ENCODE measurements around the gene R3HDM4. TPM values are rescaled to one million over a fixed set of nuclear protein-coding genes. Genes with fewer than 3 reads are reported as not detected.

R3HDM4 gene
- total RNA-seq, 1 donor from 2014 or later = 57.9 TPM

GRCh38 chr19:927780-928401 lies 14.9 kb upstream of the R3HDM4 start:
- Histone ChIP-seq H3K9me3 (ENCODE audit: insufficient read depth, low read depth, low read length) (no peaks in the 10 kb centered on the region), H3K36me3 (ENCODE audit: insufficient read depth, low read length) (no peaks in the 10 kb centered on the region), H3K27ac (ENCODE audit: low read depth, low read length) (no peak overlapping the region), H3K79me2 (ENCODE audit: insufficient read depth, low read length) (peaks cover 37% of the 10 kb centered on the region), H4K20me1 (ENCODE audit: insufficient read depth, low read length) (peaks cover 15% of the 10 kb centered on the region), H2AFZ (ENCODE audit: low read depth, low read length) (no peak overlapping the region), H3K9ac (ENCODE audit: low read length) (no peak overlapping the region), H3K27me3 (ENCODE audit: insufficient read depth, low read length) (no peaks in the 10 kb centered on the region), H3K4me2 (ENCODE audit: low read length) (peak overlapping the region; percentile 93), H3K4me3 (ENCODE audit: insufficient read depth, low read depth, low read length) (peak overlapping the region; percentile 39), H3K4me1 (ENCODE audit: insufficient read depth, low read length) (peaks cover 20% of the 10 kb centered on the region)
- DNase-seq (ENCODE audit: low read depth) (no peak), FAIRE-seq (no peak)
- Mint-ChIP-seq H3K4me1 (ENCODE audit: low read depth, unreplicated experiment) (peaks cover 4% of the 10 kb centered on the region), H3K27me3 (ENCODE audit: low read depth, unreplicated experiment) (no peaks in the 10 kb centered on the region), H3K4me3 (ENCODE audit: unreplicated experiment) (peak overlapping the region; percentile 79), H3K9me3 (ENCODE audit: unreplicated experiment) (no peaks in the 10 kb centered on the region), H3K27ac (ENCODE audit: unreplicated experiment) (peak overlapping the region; percentile 62), H3K36me3 (ENCODE audit: low read depth, unreplicated experiment) (peaks cover 6% of the 10 kb centered on the region)
- no peak for TF ChIP-seq EZH2 (IDR thresholded peaks at IDR 0.05; ENCODE audit: insufficient read depth, low read length)
- no peak for TF ChIP-seq CTCF (IDR thresholded peaks at IDR 0.05; ENCODE audit: insufficient read depth, low read depth, low read length)

DNA sequence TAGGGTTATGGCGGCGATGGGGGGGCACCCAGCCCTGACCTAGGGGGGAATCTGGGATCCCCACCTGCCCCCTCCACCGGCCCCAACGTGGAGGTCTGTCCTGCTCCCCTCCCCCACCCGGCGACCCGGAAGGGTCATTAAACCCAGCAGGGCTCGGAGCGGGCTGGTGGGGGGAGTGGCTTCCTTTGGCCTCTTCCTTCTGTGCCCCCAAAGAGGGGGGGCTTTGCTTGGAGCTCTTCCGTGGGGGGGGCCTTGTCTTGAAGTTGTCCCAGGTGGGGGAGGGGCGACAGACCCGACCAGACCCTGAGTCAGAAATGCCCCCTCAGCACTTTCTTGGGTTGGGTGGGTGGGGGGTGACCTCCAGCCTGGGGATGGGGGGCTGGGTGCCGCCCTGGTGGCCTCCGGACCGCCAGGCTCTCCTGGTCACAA lies 14.3 kb upstream of the R3HDM4 start:
- Histone ChIP-seq H3K9ac (ENCODE audit: low read length) (peak overlapping the region; percentile 88), H3K36me3 (ENCODE audit: insufficient read depth, low read length) (no peaks in the 10 kb centered on the region), H4K20me1 (ENCODE audit: insufficient read depth, low read length) (peaks cover 15% of the 10 kb centered on the region), H2AFZ (ENCODE audit: low read depth, low read length) (no peak overlapping the region), H3K27ac (ENCODE audit: low read depth, low read length) (no peak overlapping the region), H3K4me3 (ENCODE audit: insufficient read depth, low read depth, low read length) (peak overlapping the region; percentile 39), H3K4me1 (ENCODE audit: insufficient read depth, low read length) (peaks cover 15% of the 10 kb centered on the region), H3K9me3 (ENCODE audit: insufficient read depth, low read depth, low read length) (no peaks in the 10 kb centered on the region), H3K27me3 (ENCODE audit: insufficient read depth, low read length) (no peaks in the 10 kb centered on the region), H3K79me2 (ENCODE audit: insufficient read depth, low read length) (peaks cover 37% of the 10 kb centered on the region), H3K4me2 (ENCODE audit: low read length) (peak overlapping the region; percentile 93)
- no peaks in the 10 kb centered on the region for H3K9me3 Mint-ChIP-seq (ENCODE audit: unreplicated experiment)
- H3K4me3 Mint-ChIP-seq (ENCODE audit: unreplicated experiment) = peak overlapping the region; percentile 88
- H3K27me3 Mint-ChIP-seq (ENCODE audit: low read depth, unreplicated experiment) = no peaks in the 10 kb centered on the region
- TF ChIP-seq EZH2 (IDR thresholded peaks at IDR 0.05; ENCODE audit: insufficient read depth, low read length) (no peak), CTCF (IDR thresholded peaks at IDR 0.05; ENCODE audit: insufficient read depth, low read depth, low read length) (no peak)
- no peak for FAIRE-seq
- H3K4me1 Mint-ChIP-seq (ENCODE audit: low read depth, unreplicated experiment) = peaks cover 1% of the 10 kb centered on the region
- H3K27ac Mint-ChIP-seq (ENCODE audit: unreplicated experiment) = peak overlapping the region; percentile 34
- DNase-seq (ENCODE audit: low read depth) = no peak
- H3K36me3 Mint-ChIP-seq (ENCODE audit: low read depth, unreplicated experiment) = peaks cover 6% of the 10 kb centered on the region
